Astrocyte of the cerebellum (primary cell): ENCODE results near the gene UBE2K.
"Not testable (repeated sequence)": the region's sequence is repeated elsewhere in the genome, so short reads cannot be mapped to it uniquely, and the experiment has no call there.

Experiments used
- DNase-seq: peaks from one replicate; pipeline ENCODE4 v3.0.0-alpha.2; 2011; ENCODE audit warnings: low read depth
- H3K4me3 ChIP-seq: 2 replicates; pipeline ENCODE4 v1.5.1; 2011; ENCODE audit warnings: mild to moderate bottlenecking, low read depth, low read length, moderate library complexity
- CTCF ChIP-seq: IDR thresholded peaks from 2 replicates; pipeline ENCODE4 v1.5.1; 2012; ENCODE audit warnings: low read length, low read depth, moderate library complexity, mild to moderate bottlenecking; ENCODE audit errors: missing control alignments
- in situ Hi-C: cut with HindIII; loops from 2 replicates; pipeline ENCODE4 v1.10.0; 2017; ENCODE audit warnings: low sequenced_read_pairs

UBE2K gene

GRCh38 chr4:39667706-39668105 lies 30.2 kb upstream of the UBE2K start:
- DNase-seq: no peak
- in situ Hi-C loops: no loop called here
- no peak for TF ChIP-seq CTCF
- no peak overlapping the region for H3K4me3 ChIP-seq

GRCh38 chr4:39668887-39669286 lies 29.0 kb upstream of the UBE2K start:
- in situ Hi-C loops: no loop called here
- no peak overlapping the region for H3K4me3 ChIP-seq
- no peak for DNase-seq
- TF ChIP-seq CTCF: no peak

GRCh38 chr4:39670296-39670695 lies 27.6 kb upstream of the UBE2K start:
- DNase-seq, H3K4me3 ChIP-seq, in situ Hi-C loops: not testable (repeated sequence)

GRCh38 chr4:39675681-39676080 lies 22.3 kb upstream of the UBE2K start:
- DNase-seq, H3K4me3 ChIP-seq, in situ Hi-C loops: not testable (repeated sequence)

GRCh38 chr4:39681003-39681402 lies 16.9 kb upstream of the UBE2K start:
- DNase-seq, in situ Hi-C loops: not testable (repeated sequence)

GRCh38 chr4:39682138-39682537 lies 15.8 kb upstream of the UBE2K start:
- TF ChIP-seq CTCF: no peak
- DNase-seq: no peak
- in situ Hi-C loops: no loop called here
- no peak overlapping the region for H3K4me3 ChIP-seq

More at GRCh38 chr4:39681003-39681402, 16.9 kb upstream of the UBE2K start:
- not testable (repeated sequence) for H3K4me3 ChIP-seq

GRCh38 chr4:39685990-39686389 lies 11.9 kb upstream of the UBE2K start:
- no peak overlapping the region for H3K4me3 ChIP-seq
- no peak for TF ChIP-seq CTCF
- in situ Hi-C loops: no loop called here
- DNase-seq: no peak

GRCh38 chr4:39687014-39687413 lies 10.9 kb upstream of the UBE2K start:
- DNase-seq: no peak
- in situ Hi-C loops: no loop called here
- no peak overlapping the region for H3K4me3 ChIP-seq
- no peak for TF ChIP-seq CTCF
